CD4-positive, alpha-beta T cell treated with Interleukin-15 for 1 hour (primary cell): ENCODE measurements around the gene BARX2.

Experiments
- DNase-seq: peaks from one replicate; pipeline ENCODE4 v3.0.0-alpha.2; 2020

The BARX2 gene

DNA sequence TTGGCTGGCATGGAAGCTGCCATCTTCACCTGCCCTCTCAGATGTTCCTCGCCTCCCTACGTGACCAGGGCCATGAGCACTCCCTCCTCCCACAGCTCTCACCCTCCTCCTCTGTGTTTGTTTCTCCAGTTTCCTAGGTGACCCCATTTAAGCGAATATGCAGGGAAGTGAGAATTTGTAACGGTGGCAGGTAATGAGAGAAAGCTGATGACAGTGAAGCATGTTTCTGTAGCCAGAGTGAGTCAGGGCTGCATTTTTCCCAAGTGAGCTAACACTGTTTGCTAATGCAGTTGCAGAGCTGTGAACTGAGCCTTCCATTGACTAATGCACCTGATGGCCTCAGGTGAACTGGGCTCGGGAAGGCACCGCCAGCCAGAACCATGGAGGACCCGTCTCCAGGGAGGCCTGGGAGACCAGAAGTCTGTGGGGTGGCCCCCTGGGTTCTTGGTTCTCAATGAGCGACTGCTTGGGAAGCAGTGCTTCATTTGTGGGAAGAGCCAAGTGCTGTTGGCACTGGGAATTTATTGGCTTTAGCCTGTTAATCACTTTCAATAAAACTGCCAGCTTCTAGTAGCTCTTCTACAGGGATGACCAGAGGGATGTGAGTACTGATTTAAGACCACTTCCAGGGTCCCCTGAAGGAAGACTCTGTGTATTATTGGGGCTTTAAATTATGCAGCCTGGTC is 64.5 kb downstream of the BARX2 start:
- no peak for DNase-seq

DNA sequence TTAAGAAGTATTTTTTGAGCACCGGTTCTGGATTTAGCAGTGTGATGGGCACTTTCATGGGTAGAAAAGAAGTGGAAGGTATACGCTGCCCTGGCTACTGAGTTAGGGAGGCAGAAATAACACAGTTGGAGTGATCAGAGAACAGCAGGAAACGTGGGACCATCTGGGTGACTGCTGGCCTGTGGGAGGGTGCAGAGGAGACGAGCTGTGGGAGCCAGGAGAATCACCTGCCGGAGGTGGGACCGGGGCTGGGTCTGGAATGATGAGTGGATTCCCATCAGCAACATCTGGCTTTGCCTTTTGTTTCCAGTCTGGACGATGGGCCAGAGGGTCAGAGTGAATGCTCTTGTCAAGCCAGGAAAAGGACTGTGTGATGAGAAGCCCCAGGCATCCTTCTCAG is 66.5 kb downstream of the BARX2 start:
- DNase-seq: no peak

- DNase-seq: no peak
These were observed 67.6 kb downstream of the BARX2 start for GRCh38 chr11:129443276-129443675.

DNA sequence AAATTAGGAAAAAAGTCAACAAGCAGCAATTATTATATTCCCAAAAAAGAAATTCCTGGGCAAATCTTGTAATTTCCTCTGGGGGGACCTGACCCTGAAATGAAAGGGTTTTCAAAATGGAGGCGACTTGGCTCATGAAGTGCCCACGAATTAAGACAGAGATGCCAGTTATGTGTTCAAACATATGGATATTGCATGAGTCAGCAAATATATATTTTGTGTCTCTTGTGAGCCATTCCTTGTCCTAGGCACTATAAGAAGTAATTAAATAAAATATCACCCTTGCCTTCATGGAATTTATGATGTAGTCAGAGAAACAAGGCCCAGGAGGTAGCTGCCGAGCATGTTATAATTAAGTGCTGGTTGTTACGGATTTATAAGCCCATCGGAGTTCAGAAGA is 68.6 kb downstream of the BARX2 start:
- no peak for DNase-seq

GRCh38 chr11:129445226-129445625 is 69.6 kb downstream of the BARX2 start:
- no peak for DNase-seq

- no peak for DNase-seq
These were observed 70.9 kb downstream of the BARX2 start for GRCh38 chr11:129446572-129446971.

GRCh38 chr11:129447654-129448239 is 72.1 kb downstream of the BARX2 start:
- DNase-seq: no peak

DNA sequence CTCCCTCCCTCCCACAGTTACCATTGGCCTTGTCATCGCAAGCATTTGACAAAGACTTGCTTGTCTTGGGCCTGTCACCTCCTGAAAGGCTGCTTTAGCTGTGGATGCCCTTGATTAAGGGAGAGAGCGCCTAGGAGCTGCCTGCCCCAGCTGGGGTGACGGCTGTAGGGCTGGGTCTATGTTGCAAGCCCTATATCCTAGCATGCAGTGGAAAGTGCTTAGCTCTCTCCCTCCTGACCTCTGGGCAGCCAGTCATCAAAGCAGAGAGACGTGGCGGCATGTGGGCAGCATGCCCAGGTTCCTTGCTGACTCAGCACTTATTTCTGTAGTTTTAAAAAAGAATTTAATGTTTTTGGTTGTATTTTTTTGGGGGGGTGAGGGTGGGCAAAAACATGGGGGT is 75.9 kb downstream of the BARX2 start:
- no peak for DNase-seq

- no peak for DNase-seq
These were observed 77.7 kb downstream of the BARX2 start for GRCh38 chr11:129453293-129453721.

- no peak for DNase-seq
These were observed 79.5 kb downstream of the BARX2 start for GRCh38 chr11:129455101-129455500.

DNA sequence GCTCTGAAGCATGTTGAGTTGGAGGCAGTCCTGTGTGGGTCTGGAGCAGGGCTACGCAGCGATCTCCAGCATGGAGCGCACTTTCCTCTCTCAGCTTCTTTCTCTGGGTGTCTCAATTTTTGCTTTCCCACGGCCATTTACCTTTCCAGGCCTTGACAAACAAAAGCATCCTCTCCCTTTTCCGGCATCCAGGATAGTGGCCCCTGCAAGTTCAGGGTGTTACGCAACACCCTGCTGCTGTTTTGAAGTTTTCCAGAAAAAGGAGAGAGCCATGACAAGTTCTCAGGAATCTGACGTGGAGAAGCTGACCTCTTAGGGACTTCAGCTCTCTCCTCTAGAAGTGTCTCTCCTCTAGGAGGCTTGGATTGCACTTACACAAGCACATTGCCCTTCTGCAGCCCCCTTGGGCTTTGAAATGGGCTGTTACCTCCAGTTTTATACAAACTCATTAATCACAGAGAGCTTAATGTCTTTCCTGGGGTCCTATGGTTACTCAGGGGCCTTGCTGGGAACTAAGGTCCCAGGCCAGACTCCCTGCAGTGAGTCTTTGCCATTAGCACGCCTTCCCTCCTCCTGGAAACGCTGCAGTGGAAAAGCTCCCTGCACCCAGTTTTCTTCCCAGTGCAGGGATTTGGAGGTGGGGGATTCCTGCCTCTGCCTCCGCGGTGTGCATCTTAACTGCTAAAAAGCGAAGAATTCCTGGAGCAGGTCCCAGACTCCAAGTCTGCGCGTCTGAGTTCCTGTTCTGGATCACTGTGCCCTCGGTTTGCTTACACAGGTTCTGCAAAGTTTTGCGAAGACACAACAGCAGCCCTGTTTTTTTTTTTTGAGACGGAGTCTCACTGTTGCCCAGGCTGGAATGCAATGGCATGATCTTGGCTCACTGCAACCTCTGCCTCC is 80.4 kb downstream of the BARX2 start:
- no peak for DNase-seq

- DNase-seq: no peak
These were observed 81.7 kb downstream of the BARX2 start for GRCh38 chr11:129457321-129457720.

GRCh38 chr11:129458278-129458677 is 82.6 kb downstream of the BARX2 start:
- DNase-seq: no peak

GRCh38 chr11:129458756-129459535 is 83.3 kb downstream of the BARX2 start:
- DNase-seq: no peak

GRCh38 chr11:129460714-129461113 is 85.1 kb downstream of the BARX2 start:
- no peak for DNase-seq

GRCh38 chr11:129484068-129484467 is 108.4 kb downstream of the BARX2 start:
- DNase-seq: no peak

DNA sequence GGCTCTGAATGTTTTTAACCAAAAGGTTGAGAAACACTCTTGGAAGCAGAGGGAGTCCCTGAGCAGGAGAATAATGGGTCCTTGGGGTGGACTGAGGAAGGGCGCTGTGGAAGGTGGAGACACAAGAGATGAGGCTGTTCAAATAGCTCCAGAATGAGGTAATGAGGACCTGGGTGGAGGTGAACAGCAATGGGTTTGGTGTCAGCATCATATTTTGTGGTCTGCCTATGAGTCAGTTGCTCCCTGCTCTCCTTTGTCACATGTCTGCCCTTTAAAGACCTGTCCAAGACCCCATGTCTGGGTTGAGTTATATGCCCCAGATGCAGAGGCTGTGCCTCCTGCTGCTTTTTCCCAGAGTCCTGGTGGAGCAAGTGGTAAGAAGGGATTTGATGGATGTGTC is 113.6 kb downstream of the BARX2 start:
- no peak for DNase-seq

DNA sequence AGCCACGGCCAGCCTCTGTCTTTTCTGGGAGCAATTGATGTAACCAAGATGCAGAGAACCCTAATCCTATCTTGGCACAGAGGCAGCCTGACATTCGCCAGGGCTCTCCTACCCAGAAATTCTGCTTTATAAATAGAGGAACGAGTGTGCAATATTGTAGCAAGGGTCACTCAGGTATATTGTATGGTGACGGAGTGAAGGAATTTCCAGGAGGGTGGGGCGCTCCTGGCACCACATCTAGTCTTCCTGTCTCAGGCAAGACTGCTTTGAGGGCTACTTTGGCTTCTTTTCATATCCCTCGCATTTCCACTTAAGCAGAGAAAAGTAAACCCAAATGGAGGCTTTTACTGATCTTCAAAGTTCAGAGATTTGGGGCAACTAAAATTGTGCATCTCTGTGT is 114.4 kb downstream of the BARX2 start:
- no peak for DNase-seq

- DNase-seq: no peak
These were observed 118.1 kb downstream of the BARX2 start for GRCh38 chr11:129493746-129494145.
